ENCODE data around the gene CPZ.

- no peak for TF ChIP-seq CTCF (IDR thresholded peaks at IDR 0.05)
- no peak for TF ChIP-seq EZH2 (IDR thresholded peaks at IDR 0.05; ENCODE audit: borderline replicate concordance, insufficient read depth, low read depth, low read length, poor library complexity, severe bottlenecking)
Observed at GRCh38 chr4:8574796-8575370, 17.7 kb upstream of the CPZ start.
